OCI-LY7 (cell line): ENCODE results near the gene ACVR1. TPM values are rescaled to one million over a fixed set of nuclear protein-coding genes. Genes with fewer than 3 reads are reported as not detected.

ENCODE experiments used
- BruUV-seq: library from RNA; stranded (reverse); fragments of 400-500 nt; replicated peaks from 2 replicates; lab custom pipeline; 2021; lab: Mats Ljungman, UMichigan
- CTCF ChIA-PET: fragments of 300-600 bp; sonication (Branson Sonifier 250); formaldehyde crosslinking; loops from one replicate; lab custom pipeline; 2022; ENCODE audit warnings: antibody characterized with exemption; ENCODE audit not compliant: unreplicated experiment; lab: Charles Lee
- POLR2A ChIA-PET: fragments of 300-600 bp; sonication (Branson Sonifier 250); formaldehyde crosslinking; loops from one replicate; lab custom pipeline; 2022; ENCODE audit warnings: antibody characterized with exemption; lab: Charles Lee
- DNase-seq: peaks from one replicate; pipeline ENCODE4 v3.0.0-alpha.2; 2015; ENCODE audit warnings: low spot score
- H2AFZ ChIP-seq: fragments of 200-600 bp; sonication (generic), shearing (Covaris generic); 2 replicates; pipeline ENCODE4 v1.6.1; 2014; ENCODE audit warnings: mild to moderate bottlenecking, antibody characterized with exemption, low read length, moderate library complexity
- H3K27ac ChIP-seq: fragments of 200-600 bp; sonication (generic); 2 replicates; pipeline ENCODE4 v1.5.1; 2014; ENCODE audit warnings: mixed run types, low read depth, mild to moderate bottlenecking, moderate library complexity, low read length, inconsistent platforms; ENCODE audit not compliant: poor library complexity, severe bottlenecking
- H3K36me3 ChIP-seq: fragments of 200-600 bp; sonication (generic); 2 replicates; pipeline ENCODE4 v1.6.1; 2014; ENCODE audit warnings: mild to moderate bottlenecking, antibody characterized with exemption, low read length, moderate library complexity, mixed read lengths; ENCODE audit not compliant: insufficient read depth
- H3K4me1 ChIP-seq: fragments of 200-600 bp; sonication (generic); 2 replicates; pipeline ENCODE4 v1.5.1; 2014; ENCODE audit warnings: mild to moderate bottlenecking, low read length; ENCODE audit not compliant: insufficient read depth, poor library complexity, severe bottlenecking
- H3K4me2 ChIP-seq: fragments of 200-600 bp; sonication (generic); 2 replicates; pipeline ENCODE4 v1.6.1; 2014; ENCODE audit warnings: mild to moderate bottlenecking, low read length
- H3K4me3 ChIP-seq: fragments of 200-600 bp; sonication (generic); 2 replicates; pipeline ENCODE4 v1.5.1; 2014; ENCODE audit warnings: mild to moderate bottlenecking, low read depth, low read length; ENCODE audit not compliant: poor library complexity, severe bottlenecking
- H3K79me2 ChIP-seq: fragments of 200-600 bp; sonication (generic); 2 replicates; pipeline ENCODE4 v1.6.1; 2016; ENCODE audit warnings: low read depth, mild to moderate bottlenecking, low read length, moderate library complexity, mixed read lengths; ENCODE audit not compliant: insufficient read depth
- H3K9me2 ChIP-seq: fragments of 200-600 bp; sonication (generic); 2 replicates; pipeline ENCODE4 v1.6.1; 2016; ENCODE audit warnings: mild to moderate bottlenecking, low read length, mixed read lengths; ENCODE audit not compliant: insufficient read depth
- H3K9me3 ChIP-seq: fragments of 200-600 bp; sonication (generic); 2 replicates; pipeline ENCODE4 v1.6.1; 2014; ENCODE audit warnings: mild to moderate bottlenecking, mixed run types, low read length, mixed read lengths
- H4K20me1 ChIP-seq: fragments of 200-600 bp; sonication (generic); 2 replicates; pipeline ENCODE4 v1.6.1; 2014; ENCODE audit warnings: mild to moderate bottlenecking, antibody characterized with exemption, low read length, moderate library complexity, mixed read lengths; ENCODE audit not compliant: insufficient read depth
- CTCF ChIP-seq: fragments of 200-600 bp; sonication (generic); conservative IDR thresholded peaks from 2 replicates; pipeline ENCODE4 v1.5.1; 2014; ENCODE audit warnings: mild to moderate bottlenecking, antibody characterized with exemption, low read length, moderate library complexity, mixed read lengths
- EZH2phosphoT487 ChIP-seq: fragments of 200-600 bp; sonication (generic); IDR thresholded peaks from 2 replicates; pipeline ENCODE4 v1.6.1; 2018; ENCODE audit warnings: low read depth, borderline replicate concordance, mild to moderate bottlenecking, mixed run types, antibody characterized with exemption, low read length, moderate library complexity, mixed read lengths
- intact Hi-C: fragments of 100-400 bp; cut with micrococcal nuclease; formaldehyde crosslinking; loops from one replicate; pipeline ENCODE4 v1.10.0; 2022; ENCODE audit not compliant: unreplicated experiment
- total RNA-seq, 2 experiments: library from RNA; depleted of rRNA in 1 of 2; stranded (reverse); fragments of >200 nt in 1 of 2; shearing (Covaris generic) in 1 of 2; gene quantifications; 2 replicates each; pipeline ENCODE4 v1.2.3, GENCODE V29; 2014 to 2022

Gene ACVR1
- total RNA-seq, 2 experiments from 2014 or later: 0.13 to 3.9 TPM

GRCh38 chr2:157787364-157787938 is 88.7 kb downstream of the ACVR1 start:
- DNase-seq: no peak
- Histone ChIP-seq H3K79me2 (no peaks in the 10 kb centered on the region), H3K9me3 (no peaks in the 10 kb centered on the region), H4K20me1 (no peaks in the 10 kb centered on the region), H3K4me3 (no peak overlapping the region), H3K4me1 (no peaks in the 10 kb centered on the region), H3K36me3 (no peaks in the 10 kb centered on the region), H3K4me2 (no peak overlapping the region), H2AFZ (no peak overlapping the region), H3K27ac (no peak overlapping the region), H3K9me2 (no peaks in the 10 kb centered on the region)
- CTCF ChIA-PET: no interaction called here
- no TSS peak for BruUV-seq
- POLR2A ChIA-PET: interaction anchor here (0.9 kb wide), 1 partner anchor 77 kb away, joined by 4 read pairs; no protein-coding TSS in a partner anchor
- intact Hi-C loops: no loop called here
- TF ChIP-seq CTCF (no peak), EZH2phosphoT487 (no peak)

GRCh38 chr2:157786663-157787363 is 89.3 kb downstream of the ACVR1 start:
- no peak for DNase-seq
- Histone ChIP-seq H3K9me2 (no peaks in the 10 kb centered on the region), H3K27ac (no peak overlapping the region), H3K9me3 (no peaks in the 10 kb centered on the region), H2AFZ (no peak overlapping the region), H3K4me2 (no peak overlapping the region), H3K4me1 (no peaks in the 10 kb centered on the region), H3K79me2 (no peaks in the 10 kb centered on the region), H4K20me1 (no peaks in the 10 kb centered on the region), H3K36me3 (no peaks in the 10 kb centered on the region), H3K4me3 (no peak overlapping the region)
- intact Hi-C loops: no loop called here
- POLR2A ChIA-PET: interaction anchor here (0.7 to 0.9 kb wide), 2 partner anchors 78 to 107 kb away, joined by 3 to 4 read pairs; no protein-coding TSS in a partner anchor
- CTCF ChIA-PET: no interaction called here
- TF ChIP-seq CTCF (no peak), EZH2phosphoT487 (no peak)
- no TSS peak for BruUV-seq
